Endothelial cell (in vitro differentiated cells): Measurements from ENCODE around the gene POLA2. TPM values are rescaled to one million over a fixed set of nuclear protein-coding genes. Genes with fewer than 3 reads are reported as not detected.

Experiments
- DNase-seq: peaks from one replicate; pipeline ENCODE4 v3.0.0; 2021; ENCODE audit warnings: low spot score
- H3K27ac Mint-ChIP-seq: one replicate; pipeline ENCODE4 v1.8.0; 2021; ENCODE audit warnings: mixed read lengths, inconsistent platforms; ENCODE audit not compliant: unreplicated experiment
- H3K27me3 Mint-ChIP-seq: one replicate; pipeline ENCODE4 v1.8.0; 2021; ENCODE audit warnings: mild to moderate bottlenecking, moderate library complexity, mixed read lengths, inconsistent platforms; ENCODE audit not compliant: unreplicated experiment
- H3K36me3 Mint-ChIP-seq: one replicate; pipeline ENCODE4 v1.8.0; 2021; ENCODE audit warnings: mild to moderate bottlenecking, low read depth, mixed read lengths, inconsistent platforms; ENCODE audit not compliant: unreplicated experiment
- H3K4me1 Mint-ChIP-seq: one replicate; pipeline ENCODE4 v1.8.0; 2021; ENCODE audit warnings: mild to moderate bottlenecking, mixed read lengths, inconsistent platforms; ENCODE audit not compliant: unreplicated experiment
- H3K4me3 Mint-ChIP-seq: one replicate; pipeline ENCODE4 v1.8.0; 2021; ENCODE audit warnings: mild to moderate bottlenecking, mixed read lengths, inconsistent platforms; ENCODE audit not compliant: unreplicated experiment
- H3K9me3 Mint-ChIP-seq: one replicate; pipeline ENCODE4 v1.8.0; 2021; ENCODE audit warnings: mixed read lengths, inconsistent platforms; ENCODE audit not compliant: unreplicated experiment
- CTCF ChIP-seq: fragments of 200-600 bp; sonication (generic); IDR thresholded peaks from one replicate; pipeline ENCODE4 v1.5.0; 2021; ENCODE audit warnings: antibody characterized with exemption; ENCODE audit not compliant: unreplicated experiment
- total RNA-seq: library from RNA; stranded (reverse); fragmentation: NEBNext Ultra II Directional; extraction: Animal tissue kit (Norgen Biotek cat#: 25700); gene quantifications from one replicate; pipeline ENCODE4 v1.2.1, GENCODE V29; 2021; ENCODE audit not compliant: unreplicated experiment

The POLA2 gene
- total RNA-seq, 1 donor from 2014 or later = 17.9 TPM

DNA sequence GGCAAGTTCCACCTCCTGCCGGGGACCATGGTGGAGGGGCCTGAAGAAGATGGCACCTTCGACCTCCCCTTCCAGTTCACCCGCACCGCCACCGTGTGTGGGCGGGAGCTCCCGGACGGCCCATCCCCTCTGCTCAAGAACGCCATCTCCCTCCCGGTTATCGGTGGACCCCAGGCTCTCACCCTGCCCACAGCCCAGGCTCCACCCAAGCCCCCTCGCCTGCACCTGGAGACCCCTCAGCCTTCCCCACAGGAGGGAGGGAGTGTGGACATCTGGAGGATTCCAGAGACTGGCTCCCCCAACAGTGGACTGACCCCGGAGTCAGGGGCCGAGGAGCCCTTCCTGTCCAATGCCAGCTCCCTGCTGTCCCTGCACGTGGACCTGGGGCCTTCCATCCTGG, 59.3 kb downstream of the POLA2 start:
- DNase-seq = no peak
- Mint-ChIP-seq H3K4me3 (no peak overlapping the region), H3K27me3 (peaks cover 9% of the 10 kb centered on the region), H3K9me3 (no peaks in the 10 kb centered on the region), H3K36me3 (peaks cover 12% of the 10 kb centered on the region), H3K4me1 (peaks cover 23% of the 10 kb centered on the region), H3K27ac (no peak overlapping the region)
- TF ChIP-seq CTCF = no peak

DNA sequence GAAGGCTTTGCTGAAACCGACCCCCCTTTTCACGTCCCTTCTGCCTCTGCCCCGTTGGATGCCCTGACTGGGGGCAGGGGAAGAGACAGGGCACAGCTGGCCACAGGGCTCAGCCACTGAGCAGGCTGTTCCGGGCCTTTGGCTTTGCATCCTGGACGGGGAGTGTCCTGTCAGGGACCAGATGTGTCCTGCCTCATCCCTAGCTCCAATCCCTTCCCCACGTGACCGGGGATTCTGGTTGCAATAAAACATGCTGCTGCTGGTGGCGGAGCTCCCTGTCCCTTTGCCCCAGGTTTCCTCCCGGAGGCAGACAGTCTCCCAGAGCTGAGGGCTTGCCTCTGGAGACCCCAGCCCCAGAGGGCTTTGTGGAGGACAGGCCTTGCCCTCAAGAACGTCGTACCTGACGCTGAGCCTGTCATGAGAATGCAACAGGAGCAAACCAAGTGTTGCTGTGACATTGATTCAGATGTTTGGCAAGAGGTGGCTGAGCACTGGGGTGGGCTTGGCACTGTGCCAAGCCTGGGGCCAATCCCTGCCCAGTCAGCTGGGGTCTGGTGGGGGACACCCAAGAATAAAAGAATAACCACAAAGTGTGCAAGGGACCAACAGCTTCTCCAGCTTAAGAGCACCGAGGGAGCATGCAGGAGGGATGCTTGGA, 60.2 kb downstream of the POLA2 start:
- Mint-ChIP-seq H3K4me3 (no peak overlapping the region), H3K27me3 (peaks cover 3% of the 10 kb centered on the region), H3K36me3 (peaks cover 12% of the 10 kb centered on the region), H3K27ac (no peak overlapping the region), H3K9me3 (no peaks in the 10 kb centered on the region), H3K4me1 (peaks cover 14% of the 10 kb centered on the region)
- no peak for DNase-seq
- TF ChIP-seq CTCF = no peak

- Mint-ChIP-seq H3K27me3 (peaks cover 6% of the 10 kb centered on the region), H3K36me3 (peaks cover 12% of the 10 kb centered on the region), H3K4me1 (peaks cover 11% of the 10 kb centered on the region), H3K27ac (no peak overlapping the region), H3K9me3 (no peaks in the 10 kb centered on the region), H3K4me3 (no peak overlapping the region)
- no peak for DNase-seq
- no peak for TF ChIP-seq CTCF
Observed at GRCh38 chr11:65323813-65324212, 62.1 kb downstream of the POLA2 start.

- Mint-ChIP-seq H3K27me3 (peaks cover 7% of the 10 kb centered on the region), H3K4me3 (peak overlapping the region; percentile 13), H3K9me3 (no peaks in the 10 kb centered on the region), H3K27ac (no peak overlapping the region), H3K36me3 (peaks cover 12% of the 10 kb centered on the region), H3K4me1 (peaks cover 7% of the 10 kb centered on the region)
- no peak for TF ChIP-seq CTCF
- DNase-seq = no peak
Observed at GRCh38 chr11:65325435-65325834, 63.7 kb downstream of the POLA2 start.

- peaks cover 11% of the 10 kb centered on the region for H3K36me3 Mint-ChIP-seq
- H3K27me3 Mint-ChIP-seq = peaks cover 4% of the 10 kb centered on the region
- peaks cover 7% of the 10 kb centered on the region for H3K4me1 Mint-ChIP-seq
- no peaks in the 10 kb centered on the region for H3K9me3 Mint-ChIP-seq
- no peak overlapping the region for H3K27ac Mint-ChIP-seq
- no peak for TF ChIP-seq CTCF
- H3K4me3 Mint-ChIP-seq = peak overlapping the region; percentile 73
- no peak for DNase-seq
Observed at GRCh38 chr11:65327021-65327420, 65.3 kb downstream of the POLA2 start.
